Caco-2 (cell line): ENCODE results near the gene RSRP1. TPM values are rescaled to one million over a fixed set of nuclear protein-coding genes. Genes with fewer than 3 reads are reported as not detected.

Experiments
- BruUV-seq: library from RNA; stranded (reverse); fragments of 400-500 nt; replicated peaks from 2 replicates; lab custom pipeline; 2021; lab: Mats Ljungman, UMichigan
- CTCF ChIA-PET: fragments of 300-600 bp; sonication (Branson Sonifier 250); formaldehyde crosslinking; loops from one replicate; lab custom pipeline; 2022; ENCODE audit warnings: antibody characterized with exemption; lab: Charles Lee
- POLR2A ChIA-PET: fragments of 300-600 bp; sonication (Branson Sonifier 250); formaldehyde crosslinking; loops from one replicate; lab custom pipeline; 2022; ENCODE audit warnings: antibody characterized with exemption; lab: Charles Lee
- DNase-seq, 2 experiments: peaks; one replicate each; pipeline versions ENCODE4 v3.0.0 to v3.0.0-alpha.2; 2020 to 2022
- H3K27me3 ChIP-seq: replicated peaks from 2 replicates; pipeline ENCODE4 v1.6.0; 2011; ENCODE audit warnings: low read length; ENCODE audit not compliant: control insufficient read depth, insufficient read depth
- H3K36me3 ChIP-seq: 2 replicates; pipeline ENCODE4 v1.5.1; 2011; ENCODE audit warnings: low read length; ENCODE audit not compliant: control insufficient read depth, insufficient read depth
- H3K4me1 ChIP-seq: fragments of 250-450 bp; sonication (Bioruptor Pico); 2 replicates; pipeline ENCODE4 v1.5.1; 2020; ENCODE audit warnings: mild to moderate bottlenecking
- H3K4me3 ChIP-seq: 2 replicates; pipeline ENCODE4 v1.5.1; 2011; ENCODE audit warnings: low read depth, mild to moderate bottlenecking, control low read depth, low read length
- H3K9me3 ChIP-seq: fragments of 250-450 bp; sonication (Bioruptor Pico); 2 replicates; pipeline ENCODE4 v1.5.1; 2020; ENCODE audit warnings: mild to moderate bottlenecking, moderate library complexity
- H3K27ac Mint-ChIP-seq: one replicate; pipeline ENCODE4 v1.8.0; 2022; ENCODE audit warnings: mixed read lengths; ENCODE audit not compliant: unreplicated experiment
- H3K27me3 Mint-ChIP-seq: one replicate; pipeline ENCODE4 v1.8.0; 2022; ENCODE audit warnings: mixed read lengths; ENCODE audit not compliant: insufficient read depth, unreplicated experiment
- H3K36me3 Mint-ChIP-seq: one replicate; pipeline ENCODE4 v1.8.0; 2022; ENCODE audit warnings: mild to moderate bottlenecking, mixed read lengths; ENCODE audit not compliant: insufficient read depth, unreplicated experiment
- H3K4me1 Mint-ChIP-seq: one replicate; pipeline ENCODE4 v1.8.0; 2022; ENCODE audit warnings: low read depth, mixed read lengths; ENCODE audit not compliant: unreplicated experiment
- H3K4me3 Mint-ChIP-seq: one replicate; pipeline ENCODE4 v1.8.0; 2022; ENCODE audit warnings: mild to moderate bottlenecking, moderate library complexity, mixed read lengths; ENCODE audit not compliant: unreplicated experiment
- H3K9me3 Mint-ChIP-seq: one replicate; pipeline ENCODE4 v1.8.0; 2022; ENCODE audit warnings: mixed read lengths; ENCODE audit not compliant: unreplicated experiment
- CTCF ChIP-seq, 2 experiments: fragments of 200-600 bp in 1 of 2; IDR thresholded peaks; 1 replicate in 1 of 2; 2 replicates in 1 of 2; pipeline versions ENCODE4 v1.5.1 to v1.8.0; 2011 to 2022; ENCODE audit warnings: antibody characterized with exemption in 1 of 2, control low read depth in 1 of 2, inconsistent platforms in 1 of 2, low read depth in 1 of 2, low read length in 1 of 2, mild to moderate bottlenecking in 1 of 2, moderate library complexity in 1 of 2; ENCODE audit not compliant: insufficient read depth in 1 of 2, severe bottlenecking in 1 of 2, unreplicated experiment in 1 of 2
- intact Hi-C: fragments of 100-400 bp; cut with micrococcal nuclease; formaldehyde crosslinking; loops from one replicate; pipeline ENCODE4 v1.10.0; 2022; ENCODE audit not compliant: unreplicated experiment
- total RNA-seq: library from RNA; stranded (reverse); gene quantifications from 2 replicates; pipeline ENCODE4 v1.2.3, GENCODE V29; 2022

RSRP1 gene
- total RNA-seq, 1 experiment from 2014 or later, result 61.1 TPM

- ChIA-PET POLR2A (interaction anchor here (0.7 kb wide), 1 partner anchor 9 kb away, joined by 3 read pairs; the partner anchor contains the start of gene RSRP1), CTCF (interaction anchor here (0.7 kb wide), 1 partner anchor 544 kb away, joined by 4 read pairs; no protein-coding TSS in a partner anchor)
- H3K27me3 ChIP-seq, result no peaks in the 10 kb centered on the region
- Mint-ChIP-seq H3K27me3 (no peaks in the 10 kb centered on the region), H3K27ac (no peak overlapping the region), H3K4me1 (no peaks in the 10 kb centered on the region), H3K9me3 (no peaks in the 10 kb centered on the region), H3K4me3 (no peak overlapping the region), H3K36me3 (no peaks in the 10 kb centered on the region)
- TF ChIP-seq CTCF (IDR thresholded peaks at IDR 0.05; ENCODE audit: insufficient read depth in 1 of 2, low read depth in 1 of 2, low read length in 1 of 2, severe bottlenecking in 1 of 2, unreplicated experiment in 1 of 2), result no peak
- BruUV-seq, result no TSS peak
- no peak overlapping the region for H3K4me3 ChIP-seq
- no peaks in the 10 kb centered on the region for H3K9me3 ChIP-seq
- H3K4me1 ChIP-seq, result peaks cover 4% of the 10 kb centered on the region; the same call in 1 of the 2 replicates
- H3K36me3 ChIP-seq, result no peaks in the 10 kb centered on the region
- intact Hi-C loops, result no loop called here
- DNase-seq, result no peak
These were observed 8.7 kb upstream of the RSRP1 start for GRCh38 chr1:25255706-25256577.

- H3K4me3 Mint-ChIP-seq, result no peak overlapping the region
- BruUV-seq, result no TSS peak
- Histone ChIP-seq H3K4me1 (peaks cover 16% of the 10 kb centered on the region), H3K36me3 (no peaks in the 10 kb centered on the region), H3K27me3 (no peaks in the 10 kb centered on the region), H3K4me3 (no peak overlapping the region), H3K9me3 (no peaks in the 10 kb centered on the region)
- H3K9me3 Mint-ChIP-seq, result no peaks in the 10 kb centered on the region
- H3K36me3 Mint-ChIP-seq, result no peaks in the 10 kb centered on the region
- intact Hi-C loops, result no loop called here
- CTCF ChIA-PET, result no interaction called here
- no peaks in the 10 kb centered on the region for H3K27me3 Mint-ChIP-seq
- DNase-seq, result no peak
- H3K27ac Mint-ChIP-seq, result no peak overlapping the region
- POLR2A ChIA-PET, result no interaction called here
- no peak for TF ChIP-seq CTCF (IDR thresholded peaks at IDR 0.05; ENCODE audit: insufficient read depth in 1 of 2, low read depth in 1 of 2, low read length in 1 of 2, severe bottlenecking in 1 of 2, unreplicated experiment in 1 of 2)
- peaks cover 7% of the 10 kb centered on the region for H3K4me1 Mint-ChIP-seq
These were observed 6.7 kb upstream of the RSRP1 start for GRCh38 chr1:25253911-25254310.

GRCh38 chr1:25247829-25248754 lies 838 bp upstream of the RSRP1 start:
- Mint-ChIP-seq H3K36me3 (peaks cover 48% of the 10 kb centered on the region), H3K27ac (peak overlapping the region; percentile 92), H3K9me3 (no peaks in the 10 kb centered on the region), H3K4me1 (peaks cover 7% of the 10 kb centered on the region), H3K4me3 (peak overlapping the region; percentile 95), H3K27me3 (no peaks in the 10 kb centered on the region)
- Histone ChIP-seq H3K36me3 (no peaks in the 10 kb centered on the region; the same call in 1 of the 2 replicates), H3K4me3 (peak overlapping the region; percentile 86), H3K9me3 (no peaks in the 10 kb centered on the region), H3K4me1 (peaks cover 12% of the 10 kb centered on the region), H3K27me3 (no peaks in the 10 kb centered on the region)
- POLR2A ChIA-PET, result interaction anchor here (0.6 to 1.4 kb wide), 5 partner anchors 8 to 325 kb away, joined by 3 to 23 read pairs (median 3); partner anchors contain the start of gene SYF2
- CTCF ChIA-PET, result interaction anchor here (1.4 to 1.6 kb wide), 2 partner anchors 15 to 16 kb away, joined by 4 to 5 read pairs; partner anchors contain the start of gene SYF2
- TSS peak; percentile 61 for BruUV-seq
- intact Hi-C loops, result loop anchor here (2.0 kb wide), 1 partner anchor 15 kb away; the partner anchor contains the start of gene SYF2
- DNase-seq, result no peak
- TF ChIP-seq CTCF (IDR thresholded peaks at IDR 0.05; ENCODE audit: insufficient read depth in 1 of 2, low read depth in 1 of 2, low read length in 1 of 2, severe bottlenecking in 1 of 2, unreplicated experiment in 1 of 2), result peak in 1 of 2 experiments; percentile 30
